Coronary artery (tissue), 2 donors: ENCODE measurements around the gene CAPN13.

Source experiments
- DNase-seq: peaks from one replicate; pipeline ENCODE4 v3.0.0-alpha.2; 2017; ENCODE audit warnings: low spot score
- H3K27ac ChIP-seq, 2 donors: fragments of 200-600 bp; sonication (generic); one replicate each; pipeline ENCODE4 v1.5.1; 2016 to 2019
- H3K4me3 ChIP-seq: fragments of 200-600 bp; sonication (generic); 2 replicates; pipeline ENCODE4 v1.5.1; 2016; ENCODE audit warnings: mild to moderate bottlenecking, moderate library complexity
- TF ChIP-seq, protein P1 (sequence below): fragments of 200-600 bp; sonication (generic); IDR thresholded peaks from one replicate; pipeline ENCODE4 v1.5.1; 2019; ENCODE audit warnings: antibody characterized with exemption

The CAPN13 gene

DNA sequence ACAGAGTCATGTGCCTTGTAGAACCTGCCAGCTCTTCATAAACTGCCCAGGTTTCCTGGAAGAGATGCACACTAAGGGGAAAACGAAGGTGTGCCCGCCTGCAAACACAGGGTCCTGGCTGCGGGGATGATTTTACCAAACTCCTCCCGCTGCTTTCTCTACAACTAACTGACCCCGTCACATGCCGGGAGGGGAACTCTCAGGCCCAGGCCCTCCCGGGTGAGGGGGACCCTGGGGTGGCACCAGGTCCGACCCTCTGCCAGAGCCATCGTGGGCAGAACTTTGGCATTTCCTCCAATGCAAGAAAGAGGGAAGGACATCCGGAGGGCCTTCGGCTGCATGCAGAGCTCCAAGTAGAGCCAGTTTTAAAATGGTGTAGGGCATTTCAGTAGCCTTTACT lies 28.6 kb downstream of the CAPN13 start:
- H3K4me3 ChIP-seq: no peak overlapping the region
- H3K27ac ChIP-seq: no peak overlapping the region
- DNase-seq: no peak
- TF ChIP-seq, protein P1, sequence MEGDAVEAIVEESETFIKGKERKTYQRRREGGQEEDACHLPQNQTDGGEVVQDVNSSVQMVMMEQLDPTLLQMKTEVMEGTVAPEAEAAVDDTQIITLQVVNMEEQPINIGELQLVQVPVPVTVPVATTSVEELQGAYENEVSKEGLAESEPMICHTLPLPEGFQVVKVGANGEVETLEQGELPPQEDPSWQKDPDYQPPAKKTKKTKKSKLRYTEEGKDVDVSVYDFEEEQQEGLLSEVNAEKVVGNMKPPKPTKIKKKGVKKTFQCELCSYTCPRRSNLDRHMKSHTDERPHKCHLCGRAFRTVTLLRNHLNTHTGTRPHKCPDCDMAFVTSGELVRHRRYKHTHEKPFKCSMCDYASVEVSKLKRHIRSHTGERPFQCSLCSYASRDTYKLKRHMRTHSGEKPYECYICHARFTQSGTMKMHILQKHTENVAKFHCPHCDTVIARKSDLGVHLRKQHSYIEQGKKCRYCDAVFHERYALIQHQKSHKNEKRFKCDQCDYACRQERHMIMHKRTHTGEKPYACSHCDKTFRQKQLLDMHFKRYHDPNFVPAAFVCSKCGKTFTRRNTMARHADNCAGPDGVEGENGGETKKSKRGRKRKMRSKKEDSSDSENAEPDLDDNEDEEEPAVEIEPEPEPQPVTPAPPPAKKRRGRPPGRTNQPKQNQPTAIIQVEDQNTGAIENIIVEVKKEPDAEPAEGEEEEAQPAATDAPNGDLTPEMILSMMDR: no peak

DNA sequence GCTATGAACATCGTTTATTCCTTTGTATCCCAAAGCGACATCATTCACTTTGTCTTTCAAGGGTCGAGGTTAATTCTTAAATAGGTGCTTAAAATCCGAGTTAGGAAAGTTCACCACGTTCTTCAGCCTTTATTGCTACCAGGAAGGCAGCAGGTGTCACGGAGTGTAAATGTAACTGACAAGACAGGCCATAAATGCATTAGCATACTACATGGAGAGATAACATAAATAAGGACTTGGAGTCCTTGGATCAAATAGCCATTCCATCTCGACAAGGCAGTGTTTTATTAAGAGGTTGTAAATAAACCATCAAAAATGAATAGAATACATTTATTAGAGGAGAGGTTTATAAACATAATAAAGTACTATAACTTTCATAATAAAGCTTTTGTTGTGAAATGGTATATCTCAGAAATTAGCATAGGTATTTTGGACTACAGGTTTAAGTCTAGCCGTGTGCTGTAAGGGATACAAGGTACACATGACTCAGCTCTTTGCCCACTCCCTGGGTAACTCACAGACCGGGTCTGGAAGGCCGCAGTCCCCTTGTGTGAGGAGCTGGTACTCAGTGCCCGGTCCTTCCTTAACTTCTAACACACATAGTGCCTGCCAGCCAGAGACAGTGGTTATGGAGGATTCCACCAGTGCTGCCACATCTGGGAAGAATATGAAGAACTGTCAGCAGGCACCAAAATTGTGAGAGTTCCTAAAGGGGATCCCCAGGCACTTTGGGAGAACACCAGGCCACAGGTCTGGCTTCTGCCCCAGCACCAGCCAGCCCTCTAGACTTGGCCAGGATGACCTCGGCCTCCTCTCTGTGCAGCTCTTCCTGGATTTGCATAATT lies 29.4 kb downstream of the CAPN13 start:
- no peak overlapping the region for H3K27ac ChIP-seq
- TF ChIP-seq, protein P1: no peak
- DNase-seq: no peak

DNA sequence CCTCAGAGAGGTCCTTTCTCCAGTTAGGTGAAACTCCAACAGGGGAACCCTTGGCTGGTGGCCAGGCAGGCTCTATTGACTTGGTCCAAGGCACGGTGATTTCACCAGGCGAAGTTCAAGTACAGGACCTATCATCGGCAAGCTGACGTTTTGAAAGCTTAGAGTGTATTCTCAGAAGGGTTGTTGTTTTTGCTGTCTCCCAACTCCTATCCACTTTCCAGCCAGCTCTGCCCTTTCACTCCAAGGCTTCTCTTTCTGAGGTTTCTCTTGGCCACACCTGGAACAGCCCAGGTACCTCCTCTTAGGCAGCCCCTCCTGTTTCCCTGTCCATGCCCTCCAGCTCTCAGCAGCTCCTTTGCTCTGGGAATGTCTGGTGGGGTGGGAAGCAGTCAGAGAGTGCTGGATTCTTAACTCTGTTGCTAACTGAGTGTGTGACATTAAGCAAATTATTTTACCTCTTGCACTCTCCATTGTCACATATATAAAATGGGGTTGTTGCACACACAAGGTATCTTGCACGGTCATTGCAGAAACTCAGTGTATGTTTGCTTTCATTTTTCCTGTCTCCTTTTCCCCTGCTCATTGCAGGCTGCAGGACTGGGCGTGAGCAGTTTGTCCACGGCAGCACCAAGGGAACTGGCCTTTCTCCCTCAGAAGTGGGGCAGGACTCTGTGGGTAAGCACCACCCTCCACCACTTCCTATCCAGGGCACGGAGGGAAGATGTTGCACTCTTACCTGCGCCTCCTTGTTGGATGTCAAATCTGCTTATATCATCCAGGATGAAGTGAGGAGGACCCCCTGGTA lies 30.2 kb downstream of the CAPN13 start:
- H3K4me3 ChIP-seq: no peak overlapping the region
- TF ChIP-seq, protein P1: no peak
- DNase-seq: peak; percentile 62
- H3K27ac ChIP-seq: no peak overlapping the region

More for the DNA sequence above, 29.4 kb downstream of the CAPN13 start:
- H3K4me3 ChIP-seq: no peak overlapping the region

DNA sequence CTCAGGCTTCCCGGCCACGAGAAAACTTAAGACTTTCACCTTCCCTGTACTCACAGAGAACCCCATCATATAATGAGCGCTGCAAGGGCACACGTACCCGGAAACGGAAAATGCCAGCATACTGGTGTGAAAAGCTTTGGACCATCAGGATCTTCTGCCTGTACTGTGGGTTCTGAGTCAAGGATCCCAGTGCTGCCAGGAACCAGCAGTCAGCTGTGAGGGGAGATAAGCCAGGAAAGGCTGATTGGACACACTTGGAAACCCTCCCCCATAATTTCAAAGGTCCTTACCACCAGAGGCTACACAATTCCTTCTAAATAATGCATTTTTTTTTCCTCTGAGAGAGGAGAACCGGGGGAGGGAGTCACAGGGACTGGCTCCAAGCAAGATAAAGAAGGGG lies 31.4 kb downstream of the CAPN13 start:
- Histone ChIP-seq H3K27ac (no peak overlapping the region), H3K4me3 (no peak overlapping the region)
- DNase-seq: no peak
- TF ChIP-seq, protein P1: no peak

DNA sequence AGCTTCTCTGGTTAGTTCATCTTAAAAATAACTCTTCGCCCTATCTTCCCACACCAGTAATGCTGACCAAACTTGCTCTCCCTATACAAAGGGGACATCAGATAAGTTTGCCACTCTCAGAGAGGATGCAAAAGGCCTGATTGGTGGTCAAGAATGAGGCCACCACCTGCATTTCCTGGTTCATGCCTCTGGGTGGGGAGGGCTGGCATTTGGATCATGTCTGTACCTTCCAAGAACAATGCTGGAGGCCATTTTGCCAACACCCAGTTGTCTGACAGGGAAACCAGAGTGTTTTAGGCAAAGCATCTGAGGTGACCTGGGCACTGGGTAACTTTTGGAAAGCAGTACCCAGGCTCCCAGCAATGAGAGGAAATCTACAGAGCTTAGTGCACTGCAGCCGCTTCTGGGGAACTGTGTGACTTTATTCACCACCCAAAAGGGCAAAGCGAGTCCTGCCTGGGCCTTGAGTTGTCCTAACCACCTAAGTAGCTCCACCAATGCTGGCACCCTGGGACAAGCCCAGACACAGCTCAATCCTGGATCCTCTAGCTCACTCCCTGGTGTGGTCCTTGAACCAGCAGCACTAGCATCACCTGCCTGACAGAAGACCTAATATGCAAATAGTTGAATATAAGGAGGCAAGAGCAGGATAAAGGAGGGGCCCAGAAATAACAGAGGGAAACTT lies 35.1 kb downstream of the CAPN13 start:
- no peak overlapping the region for H3K4me3 ChIP-seq
- H3K27ac ChIP-seq: no peak overlapping the region
- TF ChIP-seq, protein P1: no peak
- DNase-seq: no peak

DNA sequence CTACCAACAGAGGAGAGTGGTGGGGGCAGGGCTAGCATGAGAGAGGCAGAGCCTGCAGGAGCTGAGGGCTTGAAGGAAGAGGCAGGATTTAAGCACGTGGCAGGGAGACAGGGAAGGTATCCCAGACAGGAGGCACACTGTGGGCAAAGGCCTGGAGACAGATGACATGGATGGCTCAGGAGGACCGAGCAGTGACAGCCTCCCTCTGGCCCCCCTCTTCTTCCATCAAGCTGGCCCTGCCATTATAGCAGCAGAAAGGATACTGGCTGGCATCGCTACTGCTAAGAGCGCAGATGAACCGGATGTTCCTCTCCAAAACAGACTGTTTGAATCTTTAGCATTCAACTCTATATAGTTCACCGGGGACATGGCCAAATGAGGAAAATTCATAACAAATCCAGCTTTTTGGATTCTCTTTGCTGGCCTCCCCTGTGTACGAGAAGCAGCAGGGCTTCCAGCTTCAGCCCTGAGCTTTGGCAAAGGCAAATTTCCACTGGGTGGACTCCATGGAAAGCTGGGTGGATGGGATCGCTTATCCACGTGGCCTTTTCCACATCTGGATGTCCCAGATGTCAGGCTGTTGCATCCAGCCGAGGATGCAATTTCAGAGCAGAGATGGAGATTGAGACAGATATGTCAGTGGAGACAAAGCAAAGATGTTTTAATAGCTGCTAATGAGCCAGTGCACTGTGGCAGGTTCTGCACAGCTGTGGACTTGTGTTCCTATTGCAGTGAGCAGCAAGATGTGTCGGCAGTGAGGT lies 36.2 kb downstream of the CAPN13 start:
- peak; percentile 61 for DNase-seq
- H3K27ac ChIP-seq: no peak overlapping the region
- TF ChIP-seq, protein P1: no peak
- no peak overlapping the region for H3K4me3 ChIP-seq
